Measurements from ENCODE around the gene HECTD3.

DNA sequence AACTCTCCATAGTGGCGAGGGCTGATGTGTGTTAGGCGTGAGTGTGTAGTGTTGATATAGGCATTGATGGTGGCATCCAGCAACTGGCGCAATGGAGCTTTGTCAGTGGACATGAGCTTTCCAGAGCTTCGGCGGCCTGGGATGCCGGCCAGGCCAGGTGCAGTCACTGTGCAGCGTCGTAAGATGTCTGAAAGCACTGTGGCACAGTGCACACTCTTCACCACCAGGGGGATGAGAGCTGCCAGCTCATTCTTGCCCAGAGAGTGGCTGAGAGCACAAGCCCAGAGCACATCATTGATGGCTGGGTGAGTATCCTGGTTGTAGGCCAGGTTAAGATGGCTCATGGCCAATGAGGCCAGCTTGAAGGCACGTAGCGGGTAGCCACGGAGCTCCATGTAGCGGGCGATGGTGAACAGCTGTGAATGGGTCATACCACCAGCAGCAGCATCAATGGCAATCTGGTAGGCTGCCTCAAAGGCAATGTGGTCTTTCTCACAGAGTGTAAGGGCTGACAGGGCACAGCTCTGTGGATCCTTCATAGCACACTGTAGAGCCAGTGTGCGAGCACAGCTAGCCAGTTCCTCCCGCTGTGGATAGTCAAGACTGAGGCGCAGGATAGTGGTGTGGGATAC, 7.6 kb upstream of the HECTD3 start:
- TF ChIP-seq CTCF (conservative IDR thresholded peaks at IDR 0.05 in 1 of 2, IDR thresholded peaks at IDR 0.05 in 1 of 2; ENCODE audit: extremely low read depth in 1 of 2, insufficient read depth in 1 of 2, low read depth in 1 of 2, low read length in 2 of 2) (peak; percentile 90 to 94), EZH2 (IDR thresholded peaks at IDR 0.05; ENCODE audit: borderline replicate concordance, low read length) (no peak)

Data from mammary epithelial cell (primary cell).